G401.6 (cell line): ENCODE measurements around the gene MARS1.
"Not testable (repeated sequence)": the region's sequence is repeated elsewhere in the genome, so short reads cannot be mapped to it uniquely, and the experiment has no call there.

ENCODE experiments used
- FAIRE-seq: peaks from 2 replicates; lab custom pipeline; 2012; peaks lifted over from hg19 to GRCh38; lab: Jason Lieb, UNC

The MARS1 gene

GRCh38 chr12:57552306-57552651 lies 64.4 kb downstream of the MARS1 start:
- no peak for FAIRE-seq

- FAIRE-seq: no peak
Measured at GRCh38 chr12:57552835-57553313, 65.0 kb downstream of the MARS1 start.

GRCh38 chr12:57553343-57554202 lies 65.7 kb downstream of the MARS1 start:
- FAIRE-seq: no peak

DNA sequence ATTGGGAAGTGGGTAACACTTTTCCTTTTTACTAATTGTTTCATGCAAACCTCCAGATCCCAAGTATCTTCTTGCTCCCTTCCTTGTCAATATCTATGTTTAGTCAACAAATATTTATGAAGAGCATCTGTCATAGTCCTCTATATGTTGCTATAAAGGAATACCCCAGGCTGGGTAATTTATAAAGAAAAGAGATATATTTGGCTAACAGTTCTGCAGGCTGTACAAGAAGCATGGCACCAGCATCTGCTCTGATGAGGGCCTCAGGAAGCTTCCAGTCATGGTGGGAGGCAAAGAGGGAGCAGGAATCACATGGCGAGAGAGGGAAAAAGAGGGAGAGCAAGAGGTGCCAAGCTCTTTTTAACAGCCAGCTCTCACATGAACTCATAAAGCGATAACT lies 66.6 kb downstream of the MARS1 start:
- no peak for FAIRE-seq

- no peak for FAIRE-seq
Measured at GRCh38 chr12:57554897-57555296, 67.0 kb downstream of the MARS1 start.

- no peak for FAIRE-seq
Measured at GRCh38 chr12:57558864-57559263, 71.0 kb downstream of the MARS1 start.

GRCh38 chr12:57560516-57560915 lies 72.6 kb downstream of the MARS1 start:
- FAIRE-seq: no peak

GRCh38 chr12:57561117-57561516 lies 73.2 kb downstream of the MARS1 start:
- not testable (repeated sequence) for FAIRE-seq

DNA sequence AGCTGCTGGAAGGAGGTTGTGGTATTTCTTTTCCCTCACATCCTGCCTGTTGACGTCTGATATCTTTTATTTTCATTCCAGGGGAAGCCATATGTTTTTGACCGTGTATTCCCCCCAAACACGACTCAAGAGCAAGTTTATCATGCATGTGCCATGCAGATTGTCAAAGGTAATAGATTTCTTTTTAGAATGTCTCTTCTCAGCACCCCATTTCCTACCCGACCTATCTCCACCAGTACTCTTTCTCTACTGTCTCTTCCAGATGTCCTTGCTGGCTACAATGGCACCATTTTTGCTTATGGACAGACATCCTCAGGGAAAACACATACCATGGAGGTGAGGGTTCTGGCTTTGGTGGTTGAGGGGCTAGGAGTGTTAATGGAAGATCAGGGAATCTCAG lies 75.5 kb downstream of the MARS1 start:
- FAIRE-seq: no peak

DNA sequence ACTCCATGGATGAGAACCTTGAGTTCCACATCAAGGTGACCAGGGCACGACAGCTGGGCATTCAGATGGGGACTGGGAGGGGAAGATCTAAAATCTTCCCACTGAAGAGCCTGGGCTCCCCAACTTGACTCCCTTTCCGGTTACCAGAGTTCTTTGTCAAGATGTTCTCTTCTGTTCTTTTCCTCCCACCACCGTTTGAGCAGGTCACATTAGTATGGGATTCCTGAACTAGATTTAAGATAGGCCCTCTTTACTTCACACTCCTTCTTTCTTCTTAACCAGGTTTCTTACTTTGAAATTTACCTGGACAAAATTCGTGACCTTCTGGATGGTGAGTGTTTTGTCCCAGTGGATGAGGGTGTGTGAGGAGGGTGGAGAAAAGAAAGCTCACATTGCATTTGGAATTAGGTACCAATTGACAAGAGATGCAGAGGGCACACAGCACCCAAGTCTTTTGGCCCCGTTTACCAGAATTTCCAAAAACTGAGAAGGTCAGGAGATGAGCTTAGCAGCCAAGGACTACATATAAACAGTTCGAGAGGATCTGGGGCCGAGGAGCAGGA lies 76.4 kb downstream of the MARS1 start:
- FAIRE-seq: no peak
